Keratinocyte (primary cell): ENCODE measurements around the gene RNF41. TPM values are rescaled to one million over a fixed set of nuclear protein-coding genes. Genes with fewer than 3 reads are reported as not detected.

Experiments
- DNase-seq: peaks from one replicate; pipeline ENCODE4 v3.0.0-alpha.2; 2011; ENCODE audit warnings: low read depth, missing footprints, low spot score
- FAIRE-seq: peaks from 2 replicates; lab custom pipeline; 2011; peaks lifted over from hg19 to GRCh38; lab: Jason Lieb, UNC
- H2AFZ ChIP-seq: 2 replicates; pipeline ENCODE4 v1.6.0; 2012; ENCODE audit warnings: low read length, control low read depth, inconsistent platforms; ENCODE audit not compliant: control insufficient read depth
- H3K27ac ChIP-seq: 2 replicates; pipeline ENCODE4 v1.5.1; 2011; ENCODE audit warnings: low read length; ENCODE audit not compliant: control insufficient read depth, insufficient read depth
- H3K27me3 ChIP-seq: 3 replicates; pipeline ENCODE4 v1.6.0; 2011; ENCODE audit warnings: low read length; ENCODE audit not compliant: control insufficient read depth, insufficient read depth; ENCODE audit errors: extremely low read depth
- H3K36me3 ChIP-seq, 2 experiments: 2 replicates in 1 of 2; 3 replicates in 1 of 2; pipeline ENCODE4 v1.5.1; 2011; ENCODE audit warnings: low read length in 2 of 2, mild to moderate bottlenecking in 1 of 2; ENCODE audit not compliant: control insufficient read depth in 2 of 2, insufficient read depth in 2 of 2; ENCODE audit errors: extremely low read depth in 1 of 2
- H3K4me1 ChIP-seq: 3 replicates; pipeline ENCODE4 v1.5.1; 2011; ENCODE audit warnings: low read length; ENCODE audit not compliant: control insufficient read depth, insufficient read depth; ENCODE audit errors: extremely low read depth
- H3K4me2 ChIP-seq: 3 replicates; pipeline ENCODE4 v1.6.0; 2011; ENCODE audit warnings: low read depth, low read length; ENCODE audit not compliant: control insufficient read depth, insufficient read depth; ENCODE audit errors: extremely low read depth
- H3K4me3 ChIP-seq, 3 experiments: fragments of 200-600 bp in 1 of 3; sonication (generic) in 1 of 3; 2 replicates in 2 of 3; 3 replicates in 1 of 3; pipeline ENCODE4 v1.5.1; 2011 to 2016; ENCODE audit warnings: low read length in 3 of 3, mild to moderate bottlenecking in 3 of 3, control low read depth in 2 of 3, inconsistent platforms in 1 of 3, low read depth in 1 of 3, mixed read lengths in 1 of 3, mixed run types in 1 of 3, moderate library complexity in 1 of 3; ENCODE audit not compliant: control insufficient read depth in 2 of 3, insufficient read depth in 2 of 3; ENCODE audit errors: extremely low read depth in 1 of 3
- H3K79me2 ChIP-seq: 2 replicates; pipeline ENCODE4 v1.6.0; 2012; ENCODE audit warnings: low read length; ENCODE audit not compliant: control insufficient read depth, insufficient read depth
- H3K9ac ChIP-seq: 3 replicates; pipeline ENCODE4 v1.6.0; 2011; ENCODE audit warnings: low read length; ENCODE audit not compliant: control insufficient read depth, insufficient read depth; ENCODE audit errors: extremely low read depth
- H3K9me1 ChIP-seq: 3 replicates; pipeline ENCODE4 v1.6.0; 2011; ENCODE audit warnings: low read length; ENCODE audit not compliant: control insufficient read depth, insufficient read depth; ENCODE audit errors: extremely low read depth
- H3K9me3 ChIP-seq: 2 replicates; pipeline ENCODE4 v1.5.1; 2012; ENCODE audit warnings: low read depth, low read length; ENCODE audit not compliant: control insufficient read depth
- H4K20me1 ChIP-seq: 3 replicates; pipeline ENCODE4 v1.6.0; 2011; ENCODE audit warnings: low read length; ENCODE audit not compliant: control insufficient read depth, insufficient read depth; ENCODE audit errors: extremely low read depth
- CTCF ChIP-seq, 3 experiments: IDR thresholded peaks in 1 of 3; conservative IDR thresholded peaks in 1 of 3; optimal IDR thresholded peaks in 1 of 3; 2 replicates in 2 of 3; 3 replicates in 1 of 3; pipeline versions ENCODE3 to v1.5.1; 2011; ENCODE audit warnings: low read length in 3 of 3, mild to moderate bottlenecking in 3 of 3, moderate library complexity in 2 of 3, control low read depth in 1 of 3, inconsistent platforms in 1 of 3; ENCODE audit not compliant: insufficient read depth in 2 of 3; ENCODE audit errors: extremely low read depth in 1 of 3
- EZH2 ChIP-seq: IDR thresholded peaks from one replicate; pipeline ENCODE4 v1.6.1; 2012; ENCODE audit warnings: inconsistent platforms, mild to moderate bottlenecking, low read length, moderate library complexity
- dilution Hi-C: fragments of 300-500 bp; cut with MboI; formaldehyde crosslinking; loops from one replicate; pipeline ENCODE4 v1.7.0; 2020; ENCODE audit warnings: low sequenced_read_pairs; ENCODE audit not compliant: extremely low pct_ligation_motif_present
- polyA plus RNA-seq, 5 experiments: library from polyadenylated mRNA; depleted of rRNA in 3 of 5; stranded (reverse) in 3 of 5; stranded (forward) in 1 of 5; unstranded in 1 of 5; fragments of >200 nt; gene quantifications; 1 replicate in 1 of 5; 2 replicates in 3 of 5; 3 replicates in 1 of 5; pipeline versions ENCODE4 v1.2.1 to v1.2.3, GENCODE V29; 2011 to 2012; ENCODE audit warnings: missing spikeins in 2 of 5, low read depth in 1 of 5, low replicate concordance in 1 of 5

Gene RNF41
- polyA plus RNA-seq, 1 donor (not counting 4 experiments of a cell fraction or from before 2014, with no cell fraction given), result 42.2 TPM

- DNase-seq (no peak), FAIRE-seq (no peak)
- peaks cover 20% of the 10 kb centered on the region for H3K4me1 ChIP-seq
- no peak overlapping the region for H3K9ac ChIP-seq
- no peaks in the 10 kb centered on the region for H3K9me3 ChIP-seq
- H3K27ac ChIP-seq, result no peak overlapping the region
- no peak overlapping the region for H3K4me2 ChIP-seq
- no peaks in the 10 kb centered on the region for H3K27me3 ChIP-seq
- H4K20me1 ChIP-seq, result no peaks in the 10 kb centered on the region
- no peaks in the 10 kb centered on the region for H3K9me1 ChIP-seq
- no peak overlapping the region for H2AFZ ChIP-seq
- TF ChIP-seq CTCF (optimal IDR thresholded peaks at IDR 0.05 in 1 of 3, IDR thresholded peaks at IDR 0.05 in 1 of 3, conservative IDR thresholded peaks at IDR 0.05 in 1 of 3; ENCODE audit: extremely low read depth in 1 of 3, insufficient read depth in 2 of 3, low read length in 3 of 3) (no peak), EZH2 (no peak)
- peaks cover 7 to 11% of the 10 kb centered on the region in 2 experiments for H3K36me3 ChIP-seq
- dilution Hi-C loops, result no loop called here
- H3K79me2 ChIP-seq, result peaks cover 32% of the 10 kb centered on the region
- H3K4me3 ChIP-seq, result no peak overlapping the region
These were observed 1.9 kb downstream of the RNF41 start for GRCh38 chr12:56219840-56220239.

- Histone ChIP-seq H3K4me1 (peaks cover 4% of the 10 kb centered on the region), H3K4me2 (no peak overlapping the region), H3K9me3 (no peaks in the 10 kb centered on the region), H3K9me1 (no peaks in the 10 kb centered on the region), H3K27me3 (no peaks in the 10 kb centered on the region), H3K4me3 (no peak overlapping the region), H3K79me2 (peaks cover 28% of the 10 kb centered on the region), H3K36me3 (peaks cover 21 to 24% of the 10 kb centered on the region in 2 experiments), H3K27ac (no peak overlapping the region), H4K20me1 (no peaks in the 10 kb centered on the region), H2AFZ (no peak overlapping the region), H3K9ac (no peak overlapping the region)
- no peak for DNase-seq
- no peak for FAIRE-seq
- dilution Hi-C loops, result no loop called here
- TF ChIP-seq CTCF (optimal IDR thresholded peaks at IDR 0.05 in 1 of 3, IDR thresholded peaks at IDR 0.05 in 1 of 3, conservative IDR thresholded peaks at IDR 0.05 in 1 of 3; ENCODE audit: extremely low read depth in 1 of 3, insufficient read depth in 2 of 3, low read length in 3 of 3), result no peak
- no peak for TF ChIP-seq EZH2
These were observed 5.3 kb downstream of the RNF41 start for GRCh38 chr12:56216461-56216860.
